Ishikawa (cell line): Measurements from ENCODE around the gene SPG11.

Source experiments
- CEBPB ChIP-seq: IDR thresholded peaks from 2 replicates; pipeline ENCODE4 v1.6.1; 2012
- CREB1 ChIP-seq: IDR thresholded peaks from 2 replicates; pipeline ENCODE4 v1.6.1; 2012; ENCODE audit warnings: low read depth
- EGR1 ChIP-seq: IDR thresholded peaks from 2 replicates; pipeline ENCODE4 v1.6.1; 2012
- EP300 ChIP-seq: IDR thresholded peaks from 2 replicates; pipeline ENCODE4 v1.6.1; 2012; ENCODE audit warnings: borderline replicate concordance
- FOXM1 ChIP-seq: IDR thresholded peaks from 2 replicates; pipeline ENCODE4 v1.6.1; 2012; ENCODE audit warnings: low read depth, borderline replicate concordance
- NFIC ChIP-seq: IDR thresholded peaks from 2 replicates; pipeline ENCODE4 v1.6.1; 2012
- RAD21 ChIP-seq: IDR thresholded peaks from 2 replicates; pipeline ENCODE4 v1.6.1; 2012; ENCODE audit warnings: low read depth
- TAF1 ChIP-seq: IDR thresholded peaks from 2 replicates; pipeline ENCODE4 v1.6.1; 2012; ENCODE audit warnings: low read depth, mild to moderate bottlenecking
- TCF12 ChIP-seq: IDR thresholded peaks from 2 replicates; pipeline ENCODE4 v1.6.1; 2012; ENCODE audit warnings: low read depth
- TEAD4 ChIP-seq: IDR thresholded peaks from 2 replicates; pipeline ENCODE4 v1.6.1; 2012
- YY1 ChIP-seq: IDR thresholded peaks from 2 replicates; pipeline ENCODE4 v1.6.1; 2012; ENCODE audit warnings: low read depth
- ZBTB7A ChIP-seq: IDR thresholded peaks from 2 replicates; pipeline ENCODE4 v1.6.1; 2012; ENCODE audit warnings: low read depth
- TF ChIP-seq, protein P1 (sequence below): IDR thresholded peaks from 2 replicates; pipeline ENCODE4 v1.6.1; 2012
- TF ChIP-seq, protein P2 (sequence below): IDR thresholded peaks from 2 replicates; pipeline ENCODE4 v1.6.1; 2012; ENCODE audit warnings: low read depth, mild to moderate bottlenecking
- TF ChIP-seq, protein P3 (sequence below): IDR thresholded peaks from 2 replicates; pipeline ENCODE4 v1.6.1; 2012

The SPG11 gene

GRCh38 chr15:44711096-44711742, 47.8 kb upstream of the SPG11 start, which contains the start of the genes B2M and PATL2:
Gene B2M, plus strand, starts transcription at chr15:44711517. Its CDS starts 30 bp downstream, at chr15:44711547.
Gene PATL2, minus strand, starts transcription at chr15:44711323. Its CDS starts 34,833 bp downstream, at chr15:44676490.
- TF ChIP-seq EP300 (no peak), TAF1 (peak; percentile 73; the same call in 1 of the 2 replicates), CREB1 (peak; percentile 95), EGR1 (no peak), ZBTB7A (no peak), TEAD4 (peak; percentile 69)
- TF ChIP-seq, protein P1, sequence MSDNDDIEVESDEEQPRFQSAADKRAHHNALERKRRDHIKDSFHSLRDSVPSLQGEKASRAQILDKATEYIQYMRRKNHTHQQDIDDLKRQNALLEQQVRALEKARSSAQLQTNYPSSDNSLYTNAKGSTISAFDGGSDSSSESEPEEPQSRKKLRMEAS: peak; percentile 69

DNA sequence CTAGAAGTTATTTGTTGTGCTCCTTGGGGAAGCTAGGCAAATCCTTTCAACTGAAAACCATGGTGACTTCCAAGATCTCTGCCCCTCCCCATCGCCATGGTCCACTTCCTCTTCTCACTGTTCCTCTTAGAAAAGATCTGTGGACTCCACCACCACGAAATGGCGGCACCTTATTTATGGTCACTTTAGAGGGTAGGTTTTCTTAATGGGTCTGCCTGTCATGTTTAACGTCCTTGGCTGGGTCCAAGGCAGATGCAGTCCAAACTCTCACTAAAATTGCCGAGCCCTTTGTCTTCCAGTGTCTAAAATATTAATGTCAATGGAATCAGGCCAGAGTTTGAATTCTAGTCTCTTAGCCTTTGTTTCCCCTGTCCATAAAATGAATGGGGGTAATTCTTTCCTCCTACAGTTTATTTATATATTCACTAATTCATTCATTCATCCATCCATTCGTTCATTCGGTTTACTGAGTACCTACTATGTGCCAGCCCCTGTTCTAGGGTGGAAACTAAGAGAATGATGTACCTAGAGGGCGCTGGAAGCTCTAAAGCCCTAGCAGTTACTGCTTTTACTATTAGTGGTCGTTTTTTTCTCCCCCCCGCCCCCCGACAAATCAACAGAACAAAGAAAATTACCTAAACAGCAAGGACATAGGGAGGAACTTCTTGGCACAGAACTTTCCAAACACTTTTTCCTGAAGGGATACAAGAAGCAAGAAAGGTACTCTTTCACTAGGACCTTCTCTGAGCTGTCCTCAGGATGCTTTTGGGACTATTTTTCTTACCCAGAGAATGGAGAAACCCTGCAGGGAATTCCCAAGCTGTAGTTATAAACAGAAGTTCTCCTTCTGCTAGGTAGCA, 47.0 kb upstream of the SPG11 start:
- TF ChIP-seq CREB1 (no peak), ZBTB7A (0 out of 2 replicates have a peak, but pooled peaks have one; percentile 35), EGR1 (no peak), TCF12 (no peak), TEAD4 (no peak), RAD21 (no peak), NFIC (no peak), CEBPB (no peak)
- TF ChIP-seq, protein P2, sequence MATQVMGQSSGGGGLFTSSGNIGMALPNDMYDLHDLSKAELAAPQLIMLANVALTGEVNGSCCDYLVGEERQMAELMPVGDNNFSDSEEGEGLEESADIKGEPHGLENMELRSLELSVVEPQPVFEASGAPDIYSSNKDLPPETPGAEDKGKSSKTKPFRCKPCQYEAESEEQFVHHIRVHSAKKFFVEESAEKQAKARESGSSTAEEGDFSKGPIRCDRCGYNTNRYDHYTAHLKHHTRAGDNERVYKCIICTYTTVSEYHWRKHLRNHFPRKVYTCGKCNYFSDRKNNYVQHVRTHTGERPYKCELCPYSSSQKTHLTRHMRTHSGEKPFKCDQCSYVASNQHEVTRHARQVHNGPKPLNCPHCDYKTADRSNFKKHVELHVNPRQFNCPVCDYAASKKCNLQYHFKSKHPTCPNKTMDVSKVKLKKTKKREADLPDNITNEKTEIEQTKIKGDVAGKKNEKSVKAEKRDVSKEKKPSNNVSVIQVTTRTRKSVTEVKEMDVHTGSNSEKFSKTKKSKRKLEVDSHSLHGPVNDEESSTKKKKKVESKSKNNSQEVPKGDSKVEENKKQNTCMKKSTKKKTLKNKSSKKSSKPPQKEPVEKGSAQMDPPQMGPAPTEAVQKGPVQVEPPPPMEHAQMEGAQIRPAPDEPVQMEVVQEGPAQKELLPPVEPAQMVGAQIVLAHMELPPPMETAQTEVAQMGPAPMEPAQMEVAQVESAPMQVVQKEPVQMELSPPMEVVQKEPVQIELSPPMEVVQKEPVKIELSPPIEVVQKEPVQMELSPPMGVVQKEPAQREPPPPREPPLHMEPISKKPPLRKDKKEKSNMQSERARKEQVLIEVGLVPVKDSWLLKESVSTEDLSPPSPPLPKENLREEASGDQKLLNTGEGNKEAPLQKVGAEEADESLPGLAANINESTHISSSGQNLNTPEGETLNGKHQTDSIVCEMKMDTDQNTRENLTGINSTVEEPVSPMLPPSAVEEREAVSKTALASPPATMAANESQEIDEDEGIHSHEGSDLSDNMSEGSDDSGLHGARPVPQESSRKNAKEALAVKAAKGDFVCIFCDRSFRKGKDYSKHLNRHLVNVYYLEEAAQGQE: no peak

DNA sequence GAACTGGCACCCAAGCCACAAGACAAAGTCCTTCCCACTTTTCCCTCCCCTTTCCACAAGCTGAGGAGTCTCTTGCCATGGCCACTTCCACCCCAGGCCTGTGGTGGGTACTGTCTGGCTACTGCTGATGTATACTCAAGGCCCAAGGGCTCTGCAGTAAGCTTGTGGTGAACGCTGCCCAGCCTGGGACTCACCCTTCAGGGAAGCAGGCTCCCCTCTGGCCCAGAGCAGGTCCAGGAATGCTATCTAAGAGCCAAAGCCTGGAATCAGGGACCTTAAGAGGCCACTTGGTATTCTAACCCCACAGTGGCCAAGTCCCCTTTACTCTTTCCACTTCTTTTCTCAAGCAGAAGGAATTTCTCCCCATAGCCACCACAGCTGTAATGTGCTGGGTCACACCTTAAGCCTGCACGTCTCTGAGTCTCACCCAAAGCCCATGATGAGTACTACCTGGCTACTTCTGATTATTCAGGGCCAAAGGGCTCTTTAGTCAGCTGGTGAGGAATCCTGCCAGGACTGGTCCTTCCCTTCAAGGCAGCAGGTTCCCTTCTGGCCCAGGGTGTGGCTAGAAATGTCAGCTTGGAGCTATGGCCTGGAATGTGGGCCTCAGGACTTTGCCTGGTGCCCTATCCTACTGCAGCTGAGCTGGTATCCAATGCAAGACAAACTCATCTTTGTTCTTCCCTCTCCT, 43.6 kb upstream of the SPG11 start:
- TF ChIP-seq EGR1 (no peak), ZBTB7A (no peak), RAD21 (no peak), YY1 (no peak), TEAD4 (no peak)
- TF ChIP-seq, protein P2: no peak

DNA sequence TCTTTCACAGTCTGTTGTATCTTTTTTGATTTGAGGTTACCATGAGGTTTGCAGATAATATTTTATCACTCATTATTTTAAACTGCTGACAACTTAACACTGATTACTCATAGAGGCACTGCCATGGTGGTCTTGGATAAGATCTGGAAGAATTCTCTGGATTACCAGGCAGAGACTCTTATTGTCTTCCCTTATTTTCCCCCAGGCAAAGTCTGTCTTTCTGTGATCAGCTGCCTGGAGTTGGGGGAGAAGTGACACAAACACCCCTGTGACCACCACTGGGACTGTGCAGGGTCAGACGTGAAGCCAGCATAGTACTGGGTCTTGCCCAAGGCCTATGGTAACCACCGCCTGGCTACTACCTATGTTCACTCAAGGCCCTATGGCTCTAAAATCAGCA, 42.9 kb upstream of the SPG11 start:
- TF ChIP-seq TEAD4 (no peak), FOXM1 (no peak), TAF1 (no peak), YY1 (no peak), NFIC (no peak), CREB1 (no peak), EGR1 (no peak)
- TF ChIP-seq, protein P3, sequence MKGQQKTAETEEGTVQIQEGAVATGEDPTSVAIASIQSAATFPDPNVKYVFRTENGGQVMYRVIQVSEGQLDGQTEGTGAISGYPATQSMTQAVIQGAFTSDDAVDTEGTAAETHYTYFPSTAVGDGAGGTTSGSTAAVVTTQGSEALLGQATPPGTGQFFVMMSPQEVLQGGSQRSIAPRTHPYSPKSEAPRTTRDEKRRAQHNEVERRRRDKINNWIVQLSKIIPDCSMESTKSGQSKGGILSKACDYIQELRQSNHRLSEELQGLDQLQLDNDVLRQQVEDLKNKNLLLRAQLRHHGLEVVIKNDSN: no peak
- TF ChIP-seq, protein P2: no peak
